HEK293 (cell line): ENCODE results near the gene PRDX2.

Experiments
- CTCF ChIA-PET: fragments of 350-600 bp; formaldehyde crosslinking; extraction: SDS; loops from one replicate; lab custom pipeline; 2021; ENCODE audit warnings: antibody characterized with exemption; lab: Yijun Ruan, JAX
- POLR2A ChIA-PET: fragments of 300-600 bp; formaldehyde crosslinking; extraction: SDS; loops from one replicate; lab custom pipeline; 2020; ENCODE audit warnings: antibody characterized with exemption, inconsistent platforms; lab: Yijun Ruan, JAX
- H3K27ac ChIP-seq: fragments of 200-500 bp; sonication (Bioruptor generic); 2 replicates; pipeline ENCODE4 v1.5.1; 2014; ENCODE audit warnings: low read depth, low read length, control low read depth, inconsistent platforms; ENCODE audit errors: extremely low read depth
- H3K36me3 ChIP-seq, 2 experiments: fragments of 200-500 bp in 1 of 2; sonication (Bioruptor generic) in 1 of 2; 1 replicate in 1 of 2; 2 replicates in 1 of 2; pipeline ENCODE4 v1.5.1; 2014 to 2017; ENCODE audit warnings: inconsistent platforms in 2 of 2, low read length in 2 of 2; ENCODE audit not compliant: control insufficient read depth in 2 of 2, insufficient read depth in 1 of 2
- H3K4me1 ChIP-seq: fragments of 200-500 bp; sonication (Bioruptor generic); 2 replicates; pipeline ENCODE4 v1.5.1; 2014; ENCODE audit warnings: mild to moderate bottlenecking, low read length, inconsistent platforms; ENCODE audit not compliant: control insufficient read depth, insufficient read depth
- H3K4me3 ChIP-seq: 2 replicates; pipeline ENCODE4 v1.5.1; 2011; ENCODE audit warnings: low read depth, mild to moderate bottlenecking, control low read depth, low read length, moderate library complexity
- H3K9me3 ChIP-seq: fragments of 200-500 bp; sonication (Bioruptor generic); 2 replicates; pipeline ENCODE4 v1.5.1; 2014; ENCODE audit warnings: low read depth, low read length, inconsistent platforms; ENCODE audit not compliant: control insufficient read depth, insufficient read depth
- CTCF ChIP-seq: fragments of 450-650 bp; formaldehyde crosslinking; IDR thresholded peaks from 2 replicates; pipeline ENCODE4 v1.5.1; 2016; ENCODE audit warnings: missing biosample characterization, missing genetic modification characterization
- GFI1B ChIP-seq: fragments of 450-650 bp; formaldehyde crosslinking; IDR thresholded peaks from 2 replicates; pipeline ENCODE4 v1.5.1; 2016; ENCODE audit warnings: missing biosample characterization, missing genetic modification characterization
- GLIS1 ChIP-seq: fragments of 450-650 bp; formaldehyde crosslinking; IDR thresholded peaks from 2 replicates; pipeline ENCODE4 v1.5.1; 2016; ENCODE audit warnings: missing biosample characterization, missing genetic modification characterization
- IKZF3 ChIP-seq: fragments of 450-650 bp; IDR thresholded peaks from 2 replicates; pipeline ENCODE4 v1.5.0; 2018; ENCODE audit warnings: missing biosample characterization, mild to moderate bottlenecking, missing genetic modification characterization, moderate library complexity
- KLF17 ChIP-seq: fragments of 450-650 bp; formaldehyde crosslinking; IDR thresholded peaks from 2 replicates; pipeline ENCODE4 v1.5.1; 2016; ENCODE audit warnings: missing biosample characterization, missing genetic modification characterization
- KLF8 ChIP-seq: fragments of 450-650 bp; formaldehyde crosslinking; IDR thresholded peaks from 2 replicates; pipeline ENCODE4 v1.5.1; 2016; ENCODE audit warnings: missing biosample characterization, missing genetic modification characterization
- KLF9 ChIP-seq: fragments of 450-650 bp; formaldehyde crosslinking; IDR thresholded peaks from 2 replicates; pipeline ENCODE4 v1.5.1; 2016; ENCODE audit warnings: missing biosample characterization, missing genetic modification characterization, low read depth
- PRDM10 ChIP-seq: fragments of 450-650 bp; formaldehyde crosslinking; IDR thresholded peaks from 2 replicates; pipeline ENCODE4 v1.5.1; 2016; ENCODE audit warnings: missing biosample characterization, missing genetic modification characterization
- SP2 ChIP-seq: fragments of 450-650 bp; formaldehyde crosslinking; IDR thresholded peaks from 2 replicates; pipeline ENCODE4 v1.5.1; 2016; ENCODE audit warnings: missing biosample characterization, missing genetic modification characterization
- SP3 ChIP-seq: fragments of 450-650 bp; formaldehyde crosslinking; IDR thresholded peaks from 2 replicates; pipeline ENCODE4 v1.5.1; 2016; ENCODE audit warnings: missing biosample characterization, missing genetic modification characterization
- ZBTB17 ChIP-seq: fragments of 450-650 bp; formaldehyde crosslinking; IDR thresholded peaks from 2 replicates; pipeline ENCODE4 v1.5.1; 2016; ENCODE audit warnings: missing biosample characterization, missing genetic modification characterization
- ZBTB20 ChIP-seq: fragments of 450-650 bp; formaldehyde crosslinking; IDR thresholded peaks from 2 replicates; pipeline ENCODE4 v1.5.1; 2016; ENCODE audit warnings: missing biosample characterization, missing genetic modification characterization
- ZEB2 ChIP-seq: fragments of 450-650 bp; formaldehyde crosslinking; IDR thresholded peaks from 2 replicates; pipeline ENCODE4 v1.5.1; 2016; ENCODE audit warnings: missing biosample characterization, missing genetic modification characterization
- ZNF155 ChIP-seq: fragments of 450-650 bp; formaldehyde crosslinking; IDR thresholded peaks from 2 replicates; pipeline ENCODE4 v1.5.1; 2016; ENCODE audit warnings: missing biosample characterization, missing genetic modification characterization
- ZNF274 ChIP-seq, 2 experiments: fragments of 200-500 bp in 1 of 2; fragments of 450-650 bp in 1 of 2; sonication (Bioruptor generic) in 1 of 2; formaldehyde crosslinking in 1 of 2; IDR thresholded peaks; 2 replicates each; pipeline versions ENCODE4 v1.5.1 to v1.6.1; 2014 to 2016; ENCODE audit warnings: borderline replicate concordance in 1 of 2, inconsistent platforms in 1 of 2, low read length in 1 of 2, missing biosample characterization in 1 of 2, missing genetic modification characterization in 1 of 2
- ZNF341 ChIP-seq: fragments of 450-650 bp; formaldehyde crosslinking; IDR thresholded peaks from 2 replicates; pipeline ENCODE4; 2016; ENCODE audit warnings: low read depth, missing biosample characterization, missing genetic modification characterization
- ZNF354C ChIP-seq: fragments of 450-650 bp; formaldehyde crosslinking; IDR thresholded peaks from 2 replicates; pipeline ENCODE4 v1.5.1; 2016; ENCODE audit warnings: missing biosample characterization, missing genetic modification characterization, low read depth, borderline replicate concordance
- ZNF391 ChIP-seq: fragments of 450-650 bp; formaldehyde crosslinking; IDR thresholded peaks from 2 replicates; pipeline ENCODE4 v1.5.1; 2016; ENCODE audit warnings: low read depth, missing biosample characterization, missing genetic modification characterization, borderline replicate concordance
- ZNF423 ChIP-seq: fragments of 450-650 bp; formaldehyde crosslinking; IDR thresholded peaks from 2 replicates; pipeline ENCODE4 v1.5.1; 2016; ENCODE audit warnings: missing biosample characterization, missing genetic modification characterization
- ZNF544 ChIP-seq: fragments of 450-650 bp; formaldehyde crosslinking; IDR thresholded peaks from 2 replicates; pipeline ENCODE4 v1.5.0; 2017; ENCODE audit warnings: missing biosample characterization, missing genetic modification characterization
- ZNF548 ChIP-seq: fragments of 450-650 bp; formaldehyde crosslinking; IDR thresholded peaks from 2 replicates; pipeline ENCODE4 v1.5.1; 2016; ENCODE audit warnings: missing biosample characterization, missing genetic modification characterization
- ZNF600 ChIP-seq: fragments of 450-650 bp; formaldehyde crosslinking; IDR thresholded peaks from 2 replicates; pipeline ENCODE4 v1.5.1; 2016; ENCODE audit warnings: missing biosample characterization, missing genetic modification characterization
- ZNF610 ChIP-seq: fragments of 450-650 bp; formaldehyde crosslinking; IDR thresholded peaks from 2 replicates; pipeline ENCODE4 v1.5.1; 2016; ENCODE audit warnings: missing biosample characterization, missing genetic modification characterization, borderline replicate concordance
- ZNF670 ChIP-seq: fragments of 450-650 bp; formaldehyde crosslinking; IDR thresholded peaks from 2 replicates; pipeline ENCODE4 v1.5.1; 2016; ENCODE audit warnings: missing biosample characterization, missing genetic modification characterization, low read depth
- ZNF76 ChIP-seq: fragments of 450-650 bp; formaldehyde crosslinking; IDR thresholded peaks from 2 replicates; pipeline ENCODE4; 2016; ENCODE audit warnings: low read depth, missing biosample characterization, missing genetic modification characterization, borderline replicate concordance
- ZXDB ChIP-seq: fragments of 450-650 bp; formaldehyde crosslinking; IDR thresholded peaks from 2 replicates; pipeline ENCODE4 v1.5.1; 2016; ENCODE audit warnings: missing biosample characterization, missing genetic modification characterization
- TF ChIP-seq, protein P1 (sequence below): fragments of 450-650 bp; formaldehyde crosslinking; optimal IDR thresholded peaks from 2 replicates; pipeline ENCODE3; 2016; ENCODE audit warnings: missing biosample characterization, mild to moderate bottlenecking, missing genetic modification characterization

Gene PRDX2

GRCh38 chr19:12766051-12766521, 35.5 kb downstream of the PRDX2 start:
- Histone ChIP-seq H3K36me3 (peaks cover 0 to 39% of the 10 kb centered on the region in 2 experiments; a peak in 2 of 3 replicates), H3K4me3 (peak overlapping the region; percentile 44), H3K9me3 (no peaks in the 10 kb centered on the region), H3K27ac (no peak overlapping the region), H3K4me1 (no peaks in the 10 kb centered on the region)
- ChIA-PET POLR2A (interaction anchor here (0.6 to 3.1 kb wide), 9 partner anchors 9 to 1054 kb away, joined by 3 to 28 read pairs (median 5); partner anchors contain the start of gene JUNB), CTCF (interaction anchor here (0.5 to 14.1 kb wide), 28 partner anchors 8 to 167 kb away, joined by 3 to 386 read pairs (median 6); partner anchors contain the start of genes FARSA, FBXW9, JUNB and PRDX2)
- TF ChIP-seq ZNF610 (tag by site-specific recombination) (peak; percentile 95), SP3 (tag by site-specific recombination) (peak; percentile 66), KLF17 (tag by site-specific recombination) (peak; percentile 59; the same call in 1 of the 2 replicates), CTCF (tag by site-specific recombination) (peak; percentile 94), ZNF391 (tag by site-specific recombination) (0 out of 2 replicates have a peak, but pooled peaks have one; percentile 34), PRDM10 (0 out of 2 replicates have a peak, but pooled peaks have one; percentile 23), ZNF76 (tag by site-specific recombination) (0 out of 2 replicates have a peak, but pooled peaks have one; percentile 11), GLIS1 (tag by site-specific recombination) (peak; percentile 55), KLF8 (tag by site-specific recombination) (peak; percentile 45; the same call in 1 of the 2 replicates), ZNF544 (no peak), ZXDB (0 out of 2 replicates have a peak, but pooled peaks have one; percentile 30), ZNF274 (IDR thresholded peaks at IDR 0.05; ENCODE audit: low read length) (no peak), ZNF274 (tag by site-specific recombination; IDR thresholded peaks at IDR 0.05; ENCODE audit: borderline replicate concordance) (no peak), KLF9 (tag by site-specific recombination) (peak; percentile 73; the same call in 1 of the 2 replicates), ZNF354C (tag by site-specific recombination) (no peak), ZBTB20 (tag by site-specific recombination) (peak; percentile 52; the same call in 1 of the 2 replicates), ZBTB17 (tag by site-specific recombination) (peak; percentile 95), ZNF155 (tag by site-specific recombination) (no peak), IKZF3 (tag by site-specific recombination) (peak; percentile 97), ZNF600 (tag by site-specific recombination) (peak; percentile 88), GFI1B (tag by site-specific recombination) (no peak), ZEB2 (tag by site-specific recombination) (peak; percentile 83), SP2 (peak; percentile 66), ZNF341 (tag by site-specific recombination) (peak; percentile 96), ZNF670 (tag by site-specific recombination) (no peak), ZNF548 (tag by site-specific recombination) (no peak), ZNF423 (no peak)
- TF ChIP-seq, protein P1, sequence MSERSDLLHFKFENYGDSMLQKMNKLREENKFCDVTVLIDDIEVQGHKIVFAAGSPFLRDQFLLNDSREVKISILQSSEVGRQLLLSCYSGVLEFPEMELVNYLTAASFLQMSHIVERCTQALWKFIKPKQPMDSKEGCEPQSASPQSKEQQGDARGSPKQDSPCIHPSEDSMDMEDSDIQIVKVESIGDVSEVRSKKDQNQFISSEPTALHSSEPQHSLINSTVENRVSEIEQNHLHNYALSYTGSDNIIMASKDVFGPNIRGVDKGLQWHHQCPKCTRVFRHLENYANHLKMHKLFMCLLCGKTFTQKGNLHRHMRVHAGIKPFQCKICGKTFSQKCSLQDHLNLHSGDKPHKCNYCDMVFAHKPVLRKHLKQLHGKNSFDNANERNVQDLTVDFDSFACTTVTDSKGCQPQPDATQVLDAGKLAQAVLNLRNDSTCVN (tag by site-specific recombination) = peak; percentile 57
